Mesendoderm (in vitro differentiated cells): ENCODE measurements around the gene ALDH7A1.

Experiments used
- DNase-seq: peaks from one replicate; pipeline ENCODE4 v3.0.0; 2013
- H2AK5ac ChIP-seq: 2 replicates; pipeline ENCODE4 v1.6.1; 2013; ENCODE audit warnings: low read length, inconsistent platforms
- H2BK120ac ChIP-seq: 2 replicates; pipeline ENCODE4 v1.6.1; 2013; ENCODE audit warnings: low read depth, mild to moderate bottlenecking, low read length, moderate library complexity, mixed read lengths
- H2BK15ac ChIP-seq: replicated peaks from 2 replicates; pipeline ENCODE4 v1.6.1; 2013; ENCODE audit warnings: low read depth, mild to moderate bottlenecking, moderate library complexity
- H2BK5ac ChIP-seq: 2 replicates; pipeline ENCODE4 v1.6.1; 2013; ENCODE audit warnings: low read length, inconsistent platforms
- H3K18ac ChIP-seq: 2 replicates; pipeline ENCODE4 v1.6.1; 2013; ENCODE audit warnings: mild to moderate bottlenecking, low read length, mixed read lengths
- H3K23ac ChIP-seq: one replicate; pipeline ENCODE4 v1.6.1; 2013; ENCODE audit warnings: low read length
- H3K27ac ChIP-seq: 2 replicates; pipeline ENCODE4 v1.5.1; 2013; ENCODE audit warnings: low read depth, mild to moderate bottlenecking, inconsistent platforms, low read length, moderate library complexity
- H3K27me3 ChIP-seq: 2 replicates; pipeline ENCODE4 v1.6.1; 2013; ENCODE audit warnings: low read length, control low read depth, mild to moderate bottlenecking, inconsistent platforms; ENCODE audit not compliant: insufficient read depth, poor library complexity
- H3K36me3 ChIP-seq: 2 replicates; pipeline ENCODE4 v1.6.1; 2013; ENCODE audit warnings: low read length, inconsistent platforms; ENCODE audit not compliant: control insufficient read depth, insufficient read depth
- H3K4ac ChIP-seq: one replicate; pipeline ENCODE4 v1.6.1; 2013; ENCODE audit warnings: low read depth, mild to moderate bottlenecking, low read length, moderate library complexity
- H3K4me1 ChIP-seq: 2 replicates; pipeline ENCODE4 v1.6.1; 2013; ENCODE audit warnings: low read depth, low read length, inconsistent platforms; ENCODE audit not compliant: control insufficient read depth
- H3K4me2 ChIP-seq: 2 replicates; pipeline ENCODE4 v1.6.1; 2013; ENCODE audit warnings: low read length
- H3K4me3 ChIP-seq: 2 replicates; pipeline ENCODE4 v1.5.1; 2013; ENCODE audit warnings: mild to moderate bottlenecking, low read length
- H3K56ac ChIP-seq: one replicate; pipeline ENCODE4 v1.6.1; 2013; ENCODE audit warnings: low read length
- H3K79me1 ChIP-seq: 2 replicates; pipeline ENCODE4 v1.6.1; 2013; ENCODE audit warnings: low read length, inconsistent platforms
- H3K79me2 ChIP-seq: 2 replicates; pipeline ENCODE4 v1.6.1; 2013; ENCODE audit warnings: mild to moderate bottlenecking, low read length; ENCODE audit not compliant: control insufficient read depth, insufficient read depth
- H3K9ac ChIP-seq: 2 replicates; pipeline ENCODE4 v1.6.1; 2013; ENCODE audit warnings: low read length, inconsistent platforms
- H4K5ac ChIP-seq: one replicate; pipeline ENCODE4 v1.6.1; 2013; ENCODE audit warnings: low read length
- H4K8ac ChIP-seq: one replicate; pipeline ENCODE4 v1.6.1; 2013; ENCODE audit warnings: low read depth, mild to moderate bottlenecking, control low read depth, low read length, moderate library complexity
- WGBS: extraction: QIAGEN DNeasy Blood & Tissue Kit; methylation state at CpG from one replicate; pipeline ENCODE4 v1.1.7; 2013; ENCODE audit warnings: low lambda C conversion rate, missing lambda C conversion rate; ENCODE audit not compliant: insufficient coverage; ENCODE audit errors: extremely low coverage; 5-methylcytosine and 5-hydroxymethylcytosine counted together

The ALDH7A1 gene

DNA sequence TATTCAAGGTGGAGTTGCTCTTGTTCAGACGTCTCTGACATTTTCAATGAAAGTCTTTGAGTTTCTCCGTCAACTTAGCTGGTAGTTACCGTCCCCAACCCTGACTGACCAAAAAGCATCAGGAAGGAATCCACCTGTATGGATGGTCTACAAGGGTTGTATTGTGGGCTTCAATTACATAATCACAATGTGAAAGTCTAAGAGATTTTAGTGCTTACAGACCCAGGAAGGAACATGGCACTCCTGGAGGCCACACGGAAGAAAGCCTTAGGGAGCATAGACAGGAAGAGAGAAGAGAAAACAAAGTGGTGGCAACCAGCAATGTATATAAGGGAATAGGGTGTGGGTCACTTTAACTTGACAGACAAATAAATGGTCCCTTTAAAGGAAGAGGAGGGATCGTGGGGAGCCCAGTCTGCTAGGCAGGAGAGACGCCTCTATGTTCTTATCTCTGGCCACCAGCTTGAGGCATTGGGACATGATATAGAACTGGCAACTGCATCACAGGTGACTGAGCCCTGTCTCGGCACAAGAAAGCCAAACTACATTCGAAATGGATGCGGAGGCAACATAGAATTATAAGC is 80.4 kb downstream of the ALDH7A1 start:
- no peaks in the 10 kb centered on the region for H3K36me3 ChIP-seq
- no peak overlapping the region for H2BK15ac ChIP-seq
- no peak overlapping the region for H3K9ac ChIP-seq
- H3K56ac ChIP-seq: no peak overlapping the region
- no peak overlapping the region for H2BK5ac ChIP-seq
- H2AK5ac ChIP-seq: no peak overlapping the region
- no peak overlapping the region for H3K27ac ChIP-seq
- H3K4ac ChIP-seq: no peak overlapping the region
- no peaks in the 10 kb centered on the region for H3K27me3 ChIP-seq
- no CpG with 5 or more reads among the region's 9 CpGs for WGBS
- H3K4me3 ChIP-seq: no peak overlapping the region
- no peak overlapping the region for H2BK120ac ChIP-seq
- no peak overlapping the region for H3K18ac ChIP-seq
- H3K4me1 ChIP-seq: no peaks in the 10 kb centered on the region
- peak; percentile 32 for DNase-seq
- no peak overlapping the region for H4K8ac ChIP-seq
- H3K23ac ChIP-seq: no peak overlapping the region
- H3K79me1 ChIP-seq: no peaks in the 10 kb centered on the region
- no peak overlapping the region for H3K4me2 ChIP-seq
- no peak overlapping the region for H4K5ac ChIP-seq
- no peaks in the 10 kb centered on the region for H3K79me2 ChIP-seq

DNA sequence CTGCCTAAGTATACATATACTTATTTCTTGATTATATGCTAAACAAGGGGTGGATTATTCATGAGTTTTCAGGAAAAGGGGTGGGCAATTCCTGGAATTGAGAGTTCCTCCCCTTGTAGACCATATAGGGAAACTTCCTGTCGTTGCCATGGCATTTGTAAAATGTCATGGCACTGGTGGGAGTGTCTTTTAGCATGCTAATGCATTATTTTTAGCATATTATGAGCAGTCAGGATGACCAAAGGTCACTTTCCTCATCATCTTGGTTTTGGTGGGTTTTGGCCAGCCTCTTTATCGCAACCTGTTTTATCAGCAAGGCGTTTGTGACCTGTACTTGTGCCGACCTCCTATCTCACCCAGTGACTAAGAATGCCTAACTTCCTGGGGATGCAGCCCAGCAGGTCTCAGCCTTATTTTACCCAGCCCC is 80.9 kb downstream of the ALDH7A1 start:
- H3K27me3 ChIP-seq: no peaks in the 10 kb centered on the region
- no peaks in the 10 kb centered on the region for H3K36me3 ChIP-seq
- no CpG with 5 or more reads among the region's 4 CpGs for WGBS
- no peaks in the 10 kb centered on the region for H3K4me1 ChIP-seq
- H3K56ac ChIP-seq: no peak overlapping the region
- no peaks in the 10 kb centered on the region for H3K79me1 ChIP-seq
- no peak overlapping the region for H4K8ac ChIP-seq
- H3K27ac ChIP-seq: no peak overlapping the region
- no peak overlapping the region for H3K4ac ChIP-seq
- H2BK5ac ChIP-seq: no peak overlapping the region
- H3K4me2 ChIP-seq: no peak overlapping the region
- H3K79me2 ChIP-seq: no peaks in the 10 kb centered on the region
- H3K9ac ChIP-seq: no peak overlapping the region
- no peak overlapping the region for H3K18ac ChIP-seq
- no peak overlapping the region for H2AK5ac ChIP-seq
- no peak overlapping the region for H3K4me3 ChIP-seq
- DNase-seq: peak; percentile 31
- no peak overlapping the region for H2BK15ac ChIP-seq
- H4K5ac ChIP-seq: no peak overlapping the region
- no peak overlapping the region for H2BK120ac ChIP-seq
- H3K23ac ChIP-seq: no peak overlapping the region

DNA sequence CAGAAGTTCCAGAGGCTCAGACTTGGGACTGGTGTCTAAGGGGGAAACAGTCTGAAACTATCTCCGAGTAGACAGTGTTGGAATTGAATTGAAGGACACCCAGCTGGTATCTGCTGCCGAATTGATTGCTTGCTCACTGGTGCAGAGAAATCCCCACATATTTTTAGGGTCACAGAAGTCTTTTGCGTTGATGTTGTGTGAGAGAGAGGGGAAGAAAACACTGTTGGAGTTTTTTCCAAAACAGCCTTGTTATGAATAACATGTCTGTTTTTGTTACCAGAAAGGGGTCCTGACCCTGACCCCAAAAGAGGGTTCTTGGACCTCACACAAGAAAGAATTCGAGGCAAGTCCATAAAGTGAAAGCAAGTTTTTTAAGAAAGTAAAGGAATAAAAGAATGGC is 81.3 kb downstream of the ALDH7A1 start:
- H3K27ac ChIP-seq: no peak overlapping the region
- H3K18ac ChIP-seq: no peak overlapping the region
- WGBS: no CpG with 5 or more reads among the region's 4 CpGs

DNA sequence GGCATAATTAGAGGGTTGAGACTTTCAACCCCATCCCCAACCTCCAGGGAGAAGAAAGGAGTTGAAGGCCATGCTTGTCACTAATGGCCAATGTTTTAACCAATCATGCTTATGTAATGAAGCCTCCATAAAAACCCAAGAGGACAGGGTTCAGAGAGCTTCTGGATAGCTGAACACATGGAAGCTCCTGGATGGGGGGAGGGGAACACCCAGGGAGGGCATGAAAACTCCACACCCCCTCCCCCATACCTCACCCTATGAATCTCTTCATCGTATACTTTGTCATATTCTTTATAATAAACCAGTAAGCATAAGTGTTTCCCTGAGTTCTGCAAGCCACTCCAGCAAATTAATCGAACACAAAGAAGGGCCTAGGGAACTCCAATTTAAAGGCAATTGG is 81.7 kb downstream of the ALDH7A1 start:
- Histone ChIP-seq H4K5ac (no peak overlapping the region), H3K56ac (no peak overlapping the region), H3K79me2 (no peaks in the 10 kb centered on the region), H3K9ac (no peak overlapping the region), H3K4me3 (no peak overlapping the region), H4K8ac (no peak overlapping the region), H2BK5ac (no peak overlapping the region), H3K27me3 (no peaks in the 10 kb centered on the region), H3K4me2 (no peak overlapping the region), H3K23ac (no peak overlapping the region), H3K4me1 (no peaks in the 10 kb centered on the region), H3K79me1 (no peaks in the 10 kb centered on the region), H3K27ac (no peak overlapping the region), H2BK120ac (no peak overlapping the region), H2AK5ac (no peak overlapping the region), H3K36me3 (no peaks in the 10 kb centered on the region), H3K4ac (no peak overlapping the region), H3K18ac (no peak overlapping the region), H2BK15ac (no peak overlapping the region)
- WGBS: no CpG with 5 or more reads among the region's 2 CpGs
- no peak for DNase-seq

More for the DNA sequence above, 81.3 kb downstream of the ALDH7A1 start:
- Histone ChIP-seq H3K79me1 (no peaks in the 10 kb centered on the region), H4K5ac (no peak overlapping the region), H2BK15ac (no peak overlapping the region), H3K4ac (no peak overlapping the region), H2BK120ac (no peak overlapping the region), H3K9ac (no peak overlapping the region), H3K79me2 (no peaks in the 10 kb centered on the region), H3K4me2 (no peak overlapping the region), H3K27me3 (no peaks in the 10 kb centered on the region), H2BK5ac (no peak overlapping the region), H3K56ac (no peak overlapping the region), H3K23ac (no peak overlapping the region), H3K4me3 (no peak overlapping the region), H3K36me3 (no peaks in the 10 kb centered on the region), H2AK5ac (no peak overlapping the region), H3K4me1 (no peaks in the 10 kb centered on the region), H4K8ac (no peak overlapping the region)
- no peak for DNase-seq

DNA sequence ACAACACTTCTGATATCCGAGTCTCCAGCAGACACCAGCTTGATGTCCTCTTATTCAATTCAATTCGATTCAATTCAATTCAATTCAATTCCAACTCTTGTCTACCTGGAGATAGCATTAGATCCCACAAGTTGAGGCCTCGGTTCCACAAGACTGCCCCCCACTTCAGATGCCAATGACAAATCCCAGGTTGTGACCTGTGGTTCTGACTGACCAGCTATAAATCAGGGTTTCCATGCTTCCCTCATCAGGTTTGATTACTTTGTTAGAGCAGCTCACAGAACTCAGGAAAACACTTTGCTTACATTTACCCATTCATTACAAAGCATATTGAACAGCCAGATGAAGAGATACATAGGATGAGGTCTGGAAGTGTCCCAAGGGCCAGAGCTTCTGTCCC is 82.6 kb downstream of the ALDH7A1 start:
- no peak overlapping the region for H2BK15ac ChIP-seq
- no peak overlapping the region for H2BK120ac ChIP-seq
- H3K79me2 ChIP-seq: no peaks in the 10 kb centered on the region
- H3K18ac ChIP-seq: no peak overlapping the region
- DNase-seq: no peak
- H4K8ac ChIP-seq: no peak overlapping the region
- no peak overlapping the region for H3K4me2 ChIP-seq
- H3K4me3 ChIP-seq: no peak overlapping the region
- H3K9ac ChIP-seq: no peak overlapping the region
- 100% methylated on average over 2 of the region's 3 CpGs for WGBS
- no peaks in the 10 kb centered on the region for H3K4me1 ChIP-seq
- H4K5ac ChIP-seq: no peak overlapping the region
- H3K27ac ChIP-seq: no peak overlapping the region
- no peaks in the 10 kb centered on the region for H3K36me3 ChIP-seq
- no peak overlapping the region for H2BK5ac ChIP-seq
- H3K79me1 ChIP-seq: no peaks in the 10 kb centered on the region
- H2AK5ac ChIP-seq: no peak overlapping the region
- H3K56ac ChIP-seq: no peak overlapping the region
- H3K27me3 ChIP-seq: no peaks in the 10 kb centered on the region
- H3K23ac ChIP-seq: no peak overlapping the region
- H3K4ac ChIP-seq: no peak overlapping the region

DNA sequence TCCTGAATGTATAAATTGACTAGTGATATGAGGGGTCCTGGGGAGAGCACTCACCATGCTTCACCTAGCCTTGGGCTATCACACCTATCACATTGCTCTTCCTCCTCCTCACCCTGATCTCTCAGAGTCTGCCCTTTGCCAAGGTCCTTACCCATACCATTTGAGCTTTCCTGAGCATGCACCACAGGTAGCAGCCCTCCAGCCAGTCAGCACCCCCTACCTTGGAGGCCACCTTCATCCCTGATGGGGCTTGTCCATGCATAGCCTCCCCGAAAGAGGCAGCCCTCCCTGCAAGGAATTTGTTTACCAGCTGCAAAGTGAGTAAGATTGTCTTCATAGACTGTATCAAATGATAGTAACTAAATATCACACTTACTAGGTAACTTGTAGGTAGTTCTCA is 83.1 kb downstream of the ALDH7A1 start:
- Histone ChIP-seq H2BK120ac (no peak overlapping the region), H2BK15ac (no peak overlapping the region)
- DNase-seq: no peak

More for the DNA sequence above, 83.1 kb downstream of the ALDH7A1 start:
- Histone ChIP-seq H2BK5ac (no peak overlapping the region), H3K4me2 (no peak overlapping the region), H3K56ac (no peak overlapping the region), H4K5ac (no peak overlapping the region), H3K79me2 (no peaks in the 10 kb centered on the region), H3K4me1 (no peaks in the 10 kb centered on the region), H3K9ac (no peak overlapping the region), H3K4ac (no peak overlapping the region), H3K23ac (no peak overlapping the region), H3K27me3 (no peaks in the 10 kb centered on the region), H3K27ac (no peak overlapping the region), H4K8ac (no peak overlapping the region), H3K36me3 (no peaks in the 10 kb centered on the region), H3K4me3 (no peak overlapping the region), H3K79me1 (no peaks in the 10 kb centered on the region), H3K18ac (no peak overlapping the region), H2AK5ac (no peak overlapping the region)
- WGBS: no CpG with 5 or more reads among the region's 1 CpG
